Fibroblast of villous mesenchyme (primary cell): ENCODE results near the gene BMPR1A. TPM values are rescaled to one million over a fixed set of nuclear protein-coding genes. Genes with fewer than 3 reads are reported as not detected.

Experiments used
- DNase-seq: peaks from one replicate; pipeline ENCODE4 v3.0.0-alpha.2; 2010; ENCODE audit warnings: low read depth
- H3K4me3 ChIP-seq: 2 replicates; pipeline ENCODE4 v1.5.1; 2011; ENCODE audit warnings: low read depth, mild to moderate bottlenecking, low read length
- CTCF ChIP-seq: IDR thresholded peaks from 2 replicates; pipeline ENCODE4 v1.5.1; 2012; ENCODE audit warnings: low read depth, mild to moderate bottlenecking, low read length; ENCODE audit not compliant: insufficient read depth
- total RNA-seq: library from RNA; depleted of rRNA; stranded (reverse); fragments of >200 nt; gene quantifications from 2 replicates; pipeline ENCODE4 v1.2.3, GENCODE V29; 2012

The BMPR1A gene
- total RNA-seq, 1 donor, result 70.8 TPM

- H3K4me3 ChIP-seq, result peak overlapping the region; percentile 63
- TF ChIP-seq CTCF, result peak; percentile 74
- DNase-seq, result peak; percentile 89
These were observed 45.4 kb upstream of the BMPR1A start for GRCh38 chr10:86710987-86711512.

DNA sequence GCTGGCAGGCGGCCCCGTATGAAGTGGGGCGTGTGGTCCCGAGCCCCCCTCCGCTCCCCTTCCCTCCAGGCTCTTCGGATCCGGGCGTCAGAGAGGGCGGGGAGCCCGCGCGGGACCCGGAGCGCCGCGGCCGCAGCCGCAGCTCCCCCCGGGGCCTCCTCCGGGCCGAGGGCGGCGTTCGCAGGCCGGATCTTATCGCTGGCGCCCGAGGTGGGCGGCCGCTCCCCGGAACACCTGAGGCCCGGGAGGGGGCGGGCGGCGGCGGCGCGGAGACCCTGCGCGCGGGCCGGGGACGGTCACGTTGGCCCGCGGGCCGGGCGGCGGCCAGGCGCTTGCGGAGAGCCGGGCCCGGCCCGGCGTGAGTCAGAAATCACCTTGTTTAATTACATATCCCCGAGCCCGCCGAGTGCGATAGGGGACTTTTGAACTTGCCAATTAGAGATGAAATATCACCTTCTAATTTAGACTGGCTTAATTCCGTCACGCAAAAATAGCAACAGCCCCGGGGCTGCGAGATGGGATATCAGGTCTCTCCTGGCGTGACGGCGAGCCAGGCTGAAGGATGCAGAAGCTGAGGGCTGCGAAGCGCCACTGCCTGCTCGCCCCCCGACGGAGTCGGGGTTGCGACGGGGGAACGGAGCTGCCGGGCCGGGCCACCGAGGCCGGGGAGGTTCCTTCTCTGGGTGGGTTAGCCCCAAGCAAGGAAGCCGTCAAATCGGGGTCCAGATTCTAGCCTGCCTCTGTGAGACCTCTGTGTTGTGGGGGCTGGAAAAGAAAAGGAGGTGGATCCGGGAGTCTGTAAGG, 44.7 kb upstream of the BMPR1A start:
- DNase-seq, result peak; percentile 47
- TF ChIP-seq CTCF, result no peak
- H3K4me3 ChIP-seq, result peak overlapping the region; percentile 63

- peak overlapping the region; percentile 63 for H3K4me3 ChIP-seq
- TF ChIP-seq CTCF, result no peak
- DNase-seq, result no peak
These were observed 44.1 kb upstream of the BMPR1A start for GRCh38 chr10:86712317-86712707.

DNA sequence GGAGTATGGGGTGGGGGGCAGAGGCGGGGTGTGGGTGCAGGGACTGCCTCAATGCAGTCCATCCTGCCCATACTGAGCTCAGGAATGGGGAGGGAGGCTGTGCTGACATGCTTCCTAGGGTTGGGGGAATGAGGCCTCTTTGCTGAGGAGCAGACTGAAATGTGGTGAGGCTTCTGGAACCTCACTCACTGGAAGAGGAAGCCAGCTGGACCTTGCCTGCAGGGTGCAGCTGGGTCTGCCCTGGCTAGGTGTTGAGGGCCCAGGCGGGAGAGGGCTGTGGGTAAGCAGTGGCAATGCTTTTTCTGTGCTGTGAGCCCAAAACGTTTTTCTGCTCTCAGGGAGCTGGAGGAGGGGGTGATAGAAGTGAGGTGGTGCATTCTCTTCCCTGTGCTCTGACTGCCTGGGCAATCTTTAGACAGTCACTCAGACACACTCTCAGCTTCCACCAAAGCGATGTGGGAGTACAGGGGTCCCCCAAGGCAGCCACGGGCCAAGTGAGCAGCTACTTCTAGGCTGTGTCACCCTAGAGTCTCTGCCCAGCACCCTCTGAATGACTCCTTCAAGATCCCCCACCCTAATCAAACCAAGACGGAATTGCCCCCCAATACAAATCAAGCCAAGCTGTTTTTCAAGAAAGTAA, 41.1 kb upstream of the BMPR1A start:
- no peak overlapping the region for H3K4me3 ChIP-seq
- no peak for DNase-seq
- no peak for TF ChIP-seq CTCF

DNA sequence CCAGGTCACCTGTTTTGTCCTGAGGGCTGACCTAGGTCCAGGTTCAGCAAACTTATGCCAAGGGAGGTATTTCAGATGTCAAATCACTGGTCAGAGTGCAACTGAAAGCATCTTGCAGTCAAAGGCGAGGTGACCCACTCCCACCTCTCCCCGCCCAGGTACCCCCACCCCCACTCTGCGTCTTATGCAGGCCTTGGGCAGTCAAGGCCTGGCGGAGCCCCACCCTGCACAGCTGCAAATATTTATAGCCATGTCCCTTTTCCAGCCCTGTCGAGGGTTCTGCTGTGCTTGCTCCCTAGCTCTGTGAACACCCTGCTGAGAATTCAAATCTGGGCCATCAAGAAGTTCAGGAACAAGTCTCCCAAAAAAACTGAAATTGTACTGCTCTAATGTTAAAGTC, 40.6 kb upstream of the BMPR1A start:
- DNase-seq, result no peak
- no peak for TF ChIP-seq CTCF
- H3K4me3 ChIP-seq, result no peak overlapping the region

DNA sequence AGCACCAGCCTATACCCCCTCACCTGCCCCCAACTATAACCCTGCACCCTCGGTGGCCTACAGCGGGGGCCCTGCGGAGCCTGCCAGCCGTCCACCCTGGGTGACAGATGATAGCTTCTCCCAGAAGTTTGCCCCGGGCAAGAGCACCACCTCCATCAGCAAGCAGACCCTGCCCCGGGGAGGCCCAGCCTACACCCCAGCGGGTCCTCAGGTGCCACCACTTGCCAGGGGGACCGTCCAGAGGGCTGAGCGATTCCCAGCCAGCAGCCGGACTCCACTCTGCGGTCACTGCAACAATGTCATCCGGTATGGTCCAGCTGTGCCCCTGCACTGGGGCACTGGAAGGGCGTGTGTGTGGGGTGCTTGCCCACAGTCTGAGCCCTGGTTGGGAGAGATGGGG, 40.0 kb upstream of the BMPR1A start:
- H3K4me3 ChIP-seq, result no peak overlapping the region
- no peak for TF ChIP-seq CTCF
- DNase-seq, result no peak
